ENCODE measurements around the gene CDK5RAP2.

DNA sequence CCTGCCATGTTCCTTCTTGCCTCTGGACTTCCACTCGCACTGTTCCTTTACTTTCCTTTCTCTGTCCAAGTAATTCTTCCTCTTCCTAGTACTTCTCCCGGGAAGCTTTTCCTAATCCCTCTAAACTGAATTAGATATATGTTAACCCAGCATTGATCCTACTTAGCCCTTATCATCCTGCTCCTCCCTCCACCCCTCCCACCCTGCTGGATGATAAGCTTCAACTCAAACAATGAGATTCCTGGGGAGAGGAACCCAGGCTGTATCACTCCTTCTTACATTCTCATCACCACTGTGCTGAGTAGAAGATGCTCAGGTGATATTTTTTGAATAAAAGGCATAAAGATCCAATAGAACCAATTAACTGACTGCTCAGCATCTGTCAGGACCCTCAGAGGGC, 45.7 kb downstream of the CDK5RAP2 start:
- TF ChIP-seq CTCF (IDR thresholded peaks at IDR 0.05; ENCODE audit: low read depth, low read length) (no peak), POLR2A (IDR thresholded peaks at IDR 0.05; ENCODE audit: extremely low read depth, insufficient read length) (no peak)

All from NB4 (cell line).